ENCODE measurements around the gene RCAN2. TPM values are rescaled to one million over a fixed set of nuclear protein-coding genes. Genes with fewer than 3 reads are reported as not detected.

RCAN2 gene
- total RNA-seq, 2 donors from 2014 or later, result 3.6 to 7.0 TPM

GRCh38 chr6:46325561-46326530 lies 165.4 kb downstream of the RCAN2 start:
- Histone ChIP-seq H3K9me3 (no peaks in the 10 kb centered on the region), H3K9ac (ENCODE audit: low read depth in 2 of 2, low read length in 2 of 2) (no peak overlapping the region), H3K4me1 (peaks cover 9% of the 10 kb centered on the region), H3K27ac (no peak overlapping the region), H3K4me3 (no peak overlapping the region), H3K27me3 (no peaks in the 10 kb centered on the region), H3K36me3 (no peaks in the 10 kb centered on the region)
- no peak for TF ChIP-seq CTCF (IDR thresholded peaks at IDR 0.05)
- DNase-seq, result no peak
- intact Hi-C loops (cut with DNase I), result no loop called here

- intact Hi-C loops (cut with DNase I), result no loop called here
- H3K9me3 ChIP-seq, result no peaks in the 10 kb centered on the region
- peaks cover 9% of the 10 kb centered on the region for H3K4me1 ChIP-seq
- peak overlapping the region; percentile 7 for H3K27ac ChIP-seq
- no peak for DNase-seq
- no peaks in the 10 kb centered on the region for H3K36me3 ChIP-seq
- no peaks in the 10 kb centered on the region for H3K27me3 ChIP-seq
- no peak overlapping the region for H3K9ac ChIP-seq (ENCODE audit: low read depth in 2 of 2, low read length in 2 of 2)
- H3K4me3 ChIP-seq, result no peak overlapping the region
- TF ChIP-seq CTCF (IDR thresholded peaks at IDR 0.05), result no peak
Observed at GRCh38 chr6:46324706-46325105, 166.5 kb downstream of the RCAN2 start.

- DNase-seq, result peak; percentile 32
- Histone ChIP-seq H3K36me3 (no peaks in the 10 kb centered on the region), H3K4me3 (no peak overlapping the region), H3K9ac (ENCODE audit: low read depth in 2 of 2, low read length in 2 of 2) (no peak overlapping the region), H3K9me3 (no peaks in the 10 kb centered on the region), H3K27ac (peak overlapping the region; percentile 7), H3K27me3 (no peaks in the 10 kb centered on the region), H3K4me1 (peaks cover 9% of the 10 kb centered on the region)
- no peak for TF ChIP-seq CTCF (IDR thresholded peaks at IDR 0.05)
- intact Hi-C loops (cut with DNase I), result no loop called here
Observed at GRCh38 chr6:46323966-46324622, 167.2 kb downstream of the RCAN2 start.

GRCh38 chr6:46323312-46323965 lies 167.8 kb downstream of the RCAN2 start:
- Histone ChIP-seq H3K27me3 (no peaks in the 10 kb centered on the region), H3K4me3 (no peak overlapping the region), H3K36me3 (no peaks in the 10 kb centered on the region), H3K4me1 (peaks cover 9% of the 10 kb centered on the region), H3K9me3 (no peaks in the 10 kb centered on the region), H3K27ac (peak overlapping the region; percentile 7), H3K9ac (ENCODE audit: low read depth in 2 of 2, low read length in 2 of 2) (no peak overlapping the region)
- intact Hi-C loops (cut with DNase I), result no loop called here
- DNase-seq, result no peak
- no peak for TF ChIP-seq CTCF (IDR thresholded peaks at IDR 0.05)

- no peak for TF ChIP-seq CTCF (IDR thresholded peaks at IDR 0.05)
- no peak for DNase-seq
- no peak overlapping the region for H3K4me3 ChIP-seq
- H3K27me3 ChIP-seq, result no peaks in the 10 kb centered on the region
- peaks cover 3% of the 10 kb centered on the region for H3K4me1 ChIP-seq
- H3K9ac ChIP-seq (ENCODE audit: low read depth in 2 of 2, low read length in 2 of 2), result no peak overlapping the region
- no peaks in the 10 kb centered on the region for H3K9me3 ChIP-seq
- H3K27ac ChIP-seq, result no peak overlapping the region
- no peaks in the 10 kb centered on the region for H3K36me3 ChIP-seq
- intact Hi-C loops (cut with DNase I), result no loop called here
Observed at GRCh38 chr6:46320505-46320904, 170.7 kb downstream of the RCAN2 start.
